HPDE6-E6E7 (cell line): ENCODE measurements around the gene CXorf51B.
"Not testable (repeated sequence)": the region's sequence is repeated elsewhere in the genome, so short reads cannot be mapped to it uniquely, and the experiment has no call there.

Experiments
- DNase-seq: peaks from one replicate; pipeline ENCODE4 v3.0.0; 2011; ENCODE audit warnings: missing footprints; ENCODE audit errors: extremely low spot score

The CXorf51B gene

DNA sequence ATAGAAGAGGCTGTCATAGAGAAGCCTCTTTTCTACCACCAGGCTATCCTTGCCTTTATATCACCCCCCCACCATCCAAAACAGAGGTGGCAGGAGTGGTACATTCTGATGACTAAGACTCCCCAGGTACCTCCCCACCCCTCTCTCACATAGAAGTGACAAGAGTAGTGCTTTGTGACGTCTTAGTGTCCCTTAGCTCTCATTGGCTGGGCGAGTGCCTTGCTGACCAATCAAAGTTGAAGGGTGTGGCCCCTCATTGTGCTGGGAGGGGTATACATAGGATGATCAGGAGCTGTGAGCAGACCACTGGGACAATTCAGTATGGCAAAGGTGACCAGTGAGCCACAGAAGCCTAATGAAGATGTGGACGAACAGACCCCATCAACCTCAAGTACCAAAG is at the start of gene CXorf51B:
Gene CXorf51B, plus strand, starts transcription at position 301 of the 400 bp plus-strand sequence. Its CDS starts 21 bp downstream, at position 322.
- not testable (repeated sequence) for DNase-seq

- not testable (repeated sequence) for DNase-seq
These were observed 5.1 kb downstream of the CXorf51B start, which contains the start of gene CXorf51A for GRCh38 chrX:146814644-146815043. CXorf51A (minus strand) TSS chrX:146814744; CDS start chrX:146814723, 21 bp downstream.

GRCh38 chrX:146831994-146832393 is 22.4 kb downstream of the CXorf51B start:
- no peak for DNase-seq

GRCh38 chrX:146854281-146854680 is 44.7 kb downstream of the CXorf51B start:
- DNase-seq = no peak
